Progenitor cell of endocrine pancreas (in vitro differentiated cells): Measurements from ENCODE around the gene FAM25A. TPM values are rescaled to one million over a fixed set of nuclear protein-coding genes. Genes with fewer than 3 reads are reported as not detected.
"Not testable (repeated sequence)": the region's sequence is repeated elsewhere in the genome, so short reads cannot be mapped to it uniquely, and the experiment has no call there.

ENCODE experiments used
- DNase-seq: peaks from one replicate; pipeline ENCODE4 v3.0.0; 2021; ENCODE audit warnings: low spot score; ENCODE audit not compliant: unreplicated experiment
- H3K27ac Mint-ChIP-seq: 2 replicates; pipeline ENCODE4 v1.8.0; 2021; ENCODE audit warnings: mild to moderate bottlenecking, moderate library complexity, mixed read lengths
- H3K27me3 Mint-ChIP-seq: 2 replicates; pipeline ENCODE4 v1.8.0; 2021; ENCODE audit warnings: mixed read lengths
- H3K36me3 Mint-ChIP-seq: 2 replicates; pipeline ENCODE4 v1.8.0; 2022; ENCODE audit warnings: mixed read lengths; ENCODE audit not compliant: insufficient read depth
- H3K4me1 Mint-ChIP-seq: 2 replicates; pipeline ENCODE4 v1.8.0; 2021; ENCODE audit warnings: low read depth, mixed read lengths
- H3K4me3 Mint-ChIP-seq: 2 replicates; pipeline ENCODE4 v1.8.0; 2021; ENCODE audit warnings: low read depth, mild to moderate bottlenecking, moderate library complexity, mixed read lengths
- H3K9me3 Mint-ChIP-seq: 2 replicates; pipeline ENCODE4 v1.8.0; 2021; ENCODE audit warnings: low read depth, mixed read lengths
- total RNA-seq: library from RNA; stranded (reverse); gene quantifications from 2 replicates; pipeline ENCODE4 v1.2.1, GENCODE V29; 2021
- TF ChIP-seq, protein P1 (sequence below): fragments of 200-600 bp; sonication (generic); IDR thresholded peaks from one replicate; pipeline ENCODE4 v1.5.0; 2021; ENCODE audit warnings: antibody characterized with exemption, mild to moderate bottlenecking; ENCODE audit not compliant: unreplicated experiment

The FAM25A gene
- total RNA-seq, 1 donor from 2014 or later, result not detected

DNA sequence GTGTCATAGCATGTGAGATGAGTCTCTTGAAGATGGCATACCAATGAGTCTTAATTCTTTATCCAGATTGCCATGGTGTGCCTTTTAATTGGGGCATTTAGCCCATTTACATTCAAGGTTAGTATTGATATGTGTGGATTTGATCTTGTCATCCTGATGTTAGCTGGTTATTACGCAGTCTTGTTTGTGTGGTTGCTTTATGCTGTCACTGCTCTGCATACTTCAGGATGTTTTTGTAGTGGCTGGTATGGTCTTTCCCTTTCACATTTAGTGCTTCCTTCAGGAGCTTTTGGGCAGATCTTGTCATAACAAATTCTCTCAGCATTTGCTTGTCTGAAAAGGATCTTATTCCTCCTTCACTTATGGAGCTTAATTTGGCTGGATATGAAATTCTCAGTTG, 16.5 kb downstream of the FAM25A start:
- H3K27ac Mint-ChIP-seq, result no peak overlapping the region
- H3K9me3 Mint-ChIP-seq, result peaks cover 3% of the 10 kb centered on the region
- no peaks in the 10 kb centered on the region for H3K36me3 Mint-ChIP-seq

DNA sequence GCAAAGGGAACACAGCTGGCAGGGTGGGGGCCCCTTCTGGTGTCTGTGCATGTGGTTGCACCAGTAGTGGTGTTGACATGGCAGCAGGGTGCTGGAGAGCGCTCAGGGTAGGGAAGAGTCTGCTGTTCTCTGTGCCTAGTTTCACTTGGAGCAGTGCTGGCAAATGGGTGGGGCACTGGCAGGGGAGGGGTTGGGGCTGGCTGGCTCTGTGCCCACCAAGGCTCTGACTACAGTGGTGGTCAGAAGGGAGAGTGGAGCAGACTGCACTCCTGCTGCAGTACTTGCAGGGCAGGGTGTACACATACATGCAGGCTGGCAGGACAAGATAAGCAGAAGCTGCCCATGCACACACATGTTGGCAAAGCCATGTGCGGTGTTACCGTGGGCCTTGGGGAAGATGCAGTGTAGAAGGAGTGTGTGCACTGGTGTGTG, 18.2 kb downstream of the FAM25A start:
- H3K9me3 Mint-ChIP-seq, result peaks cover 3% of the 10 kb centered on the region
- TF ChIP-seq, protein P1, sequence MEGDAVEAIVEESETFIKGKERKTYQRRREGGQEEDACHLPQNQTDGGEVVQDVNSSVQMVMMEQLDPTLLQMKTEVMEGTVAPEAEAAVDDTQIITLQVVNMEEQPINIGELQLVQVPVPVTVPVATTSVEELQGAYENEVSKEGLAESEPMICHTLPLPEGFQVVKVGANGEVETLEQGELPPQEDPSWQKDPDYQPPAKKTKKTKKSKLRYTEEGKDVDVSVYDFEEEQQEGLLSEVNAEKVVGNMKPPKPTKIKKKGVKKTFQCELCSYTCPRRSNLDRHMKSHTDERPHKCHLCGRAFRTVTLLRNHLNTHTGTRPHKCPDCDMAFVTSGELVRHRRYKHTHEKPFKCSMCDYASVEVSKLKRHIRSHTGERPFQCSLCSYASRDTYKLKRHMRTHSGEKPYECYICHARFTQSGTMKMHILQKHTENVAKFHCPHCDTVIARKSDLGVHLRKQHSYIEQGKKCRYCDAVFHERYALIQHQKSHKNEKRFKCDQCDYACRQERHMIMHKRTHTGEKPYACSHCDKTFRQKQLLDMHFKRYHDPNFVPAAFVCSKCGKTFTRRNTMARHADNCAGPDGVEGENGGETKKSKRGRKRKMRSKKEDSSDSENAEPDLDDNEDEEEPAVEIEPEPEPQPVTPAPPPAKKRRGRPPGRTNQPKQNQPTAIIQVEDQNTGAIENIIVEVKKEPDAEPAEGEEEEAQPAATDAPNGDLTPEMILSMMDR, result no peak
- H3K4me1 Mint-ChIP-seq, result peaks cover 3% of the 10 kb centered on the region
- DNase-seq, result no peak
- H3K27me3 Mint-ChIP-seq, result peaks cover 3% of the 10 kb centered on the region
- H3K27ac Mint-ChIP-seq, result no peak overlapping the region
- no peak overlapping the region for H3K4me3 Mint-ChIP-seq
- no peaks in the 10 kb centered on the region for H3K36me3 Mint-ChIP-seq

More for the DNA sequence above, 16.5 kb downstream of the FAM25A start:
- TF ChIP-seq, protein P1, result no peak
- Mint-ChIP-seq H3K4me3 (no peak overlapping the region), H3K4me1 (peaks cover 3% of the 10 kb centered on the region), H3K27me3 (peaks cover 3% of the 10 kb centered on the region)
- no peak for DNase-seq

DNA sequence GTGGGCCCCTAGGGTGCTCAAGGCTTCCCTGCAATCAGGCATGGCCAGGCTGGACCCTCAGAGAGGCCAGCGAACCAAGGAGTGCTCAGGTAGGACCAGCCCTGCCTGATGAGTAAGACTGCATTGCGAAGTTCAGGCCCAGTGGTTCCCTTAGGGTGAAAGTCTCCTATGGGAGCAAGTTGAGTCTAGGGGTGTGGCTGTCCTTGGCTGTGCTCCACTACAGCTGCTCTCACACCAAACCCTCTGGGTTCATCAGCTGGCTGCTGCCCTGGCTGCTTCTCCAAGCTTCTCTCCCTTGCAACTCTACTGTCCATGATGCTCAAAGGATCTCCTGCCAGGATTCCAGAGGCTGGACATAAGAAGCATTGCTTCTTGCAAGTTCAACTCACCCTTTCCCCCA, 18.7 kb downstream of the FAM25A start:
- TF ChIP-seq, protein P1, result no peak
- Mint-ChIP-seq H3K36me3 (no peaks in the 10 kb centered on the region), H3K4me3 (no peak overlapping the region), H3K9me3 (peaks cover 3% of the 10 kb centered on the region), H3K27me3 (peaks cover 3% of the 10 kb centered on the region), H3K4me1 (peaks cover 3% of the 10 kb centered on the region), H3K27ac (no peak overlapping the region)
- no peak for DNase-seq

DNA sequence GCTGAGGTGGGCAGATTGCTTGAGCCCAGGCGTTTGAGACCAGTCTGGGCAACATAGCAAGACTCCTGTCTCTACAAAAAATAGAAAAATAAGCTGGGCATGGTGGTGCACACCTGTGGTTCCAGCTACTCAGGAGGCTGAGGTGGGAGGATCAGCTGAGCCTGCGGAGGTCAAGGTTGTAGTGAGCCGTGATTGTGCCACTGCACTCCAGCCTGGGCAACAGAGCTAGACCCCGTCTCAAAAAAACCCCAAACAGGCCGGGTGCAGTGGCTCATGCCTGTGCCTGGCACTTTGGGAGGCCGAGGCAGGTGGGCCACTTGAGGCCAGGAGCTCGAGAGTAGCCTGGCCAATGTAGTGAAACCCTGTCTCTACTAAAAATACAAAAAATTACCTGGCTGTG, 23.5 kb downstream of the FAM25A start:
- H3K4me1 Mint-ChIP-seq, DNase-seq, H3K36me3 Mint-ChIP-seq, H3K27me3 Mint-ChIP-seq, H3K9me3 Mint-ChIP-seq, H3K27ac Mint-ChIP-seq, H3K4me3 Mint-ChIP-seq: not testable (repeated sequence)

DNA sequence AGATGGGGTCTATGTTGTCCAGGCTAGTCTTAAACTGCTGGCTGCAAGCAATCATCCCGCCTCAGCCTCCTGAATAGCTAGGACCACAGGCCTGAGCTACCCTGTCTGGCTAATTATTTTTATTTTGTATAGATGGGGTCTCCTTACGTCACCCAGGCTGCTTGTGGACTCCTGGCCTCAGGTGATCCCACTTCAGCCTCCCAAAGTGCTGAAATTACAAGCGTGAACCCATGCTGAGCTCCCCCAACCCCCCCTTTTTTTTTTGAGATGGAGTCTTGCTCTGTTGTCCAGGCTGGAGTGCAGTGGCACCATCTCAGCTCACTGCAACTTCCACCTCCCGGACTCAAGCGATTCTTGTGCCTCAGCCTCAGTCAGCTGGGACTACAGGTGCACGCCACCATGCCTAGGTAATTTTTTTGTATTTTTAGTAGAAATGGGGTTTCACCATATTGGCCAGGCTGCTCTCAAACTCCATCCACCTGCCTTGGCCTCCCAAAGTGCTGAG, 25.4 kb downstream of the FAM25A start:
- no peak overlapping the region for H3K4me3 Mint-ChIP-seq
- no peak overlapping the region for H3K27ac Mint-ChIP-seq
- H3K36me3 Mint-ChIP-seq, result peaks cover 9% of the 10 kb centered on the region
- no peaks in the 10 kb centered on the region for H3K27me3 Mint-ChIP-seq
- H3K9me3 Mint-ChIP-seq, result no peaks in the 10 kb centered on the region
- DNase-seq, result no peak
- H3K4me1 Mint-ChIP-seq, result no peaks in the 10 kb centered on the region
- TF ChIP-seq, protein P1, result no peak

DNA sequence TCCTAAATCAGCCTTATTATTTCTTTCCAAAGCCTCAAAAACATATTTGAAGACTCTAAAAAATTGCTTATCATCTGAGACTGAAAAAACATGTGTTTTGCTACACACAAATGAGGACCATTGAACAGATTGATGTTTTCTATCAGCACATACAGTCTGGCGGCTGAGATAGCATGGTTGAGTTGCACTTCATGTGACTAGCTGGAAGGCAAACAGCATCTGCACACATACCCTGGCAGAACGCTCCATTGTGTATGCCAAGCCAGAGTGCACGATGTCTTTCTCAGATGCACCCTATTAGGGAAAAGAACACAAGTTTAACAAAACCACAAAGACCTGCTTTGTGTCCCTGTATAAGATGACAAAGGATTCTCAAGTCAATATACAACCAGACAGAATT, 33.0 kb downstream of the FAM25A start:
- Mint-ChIP-seq H3K27me3 (no peaks in the 10 kb centered on the region), H3K36me3 (peaks cover 14% of the 10 kb centered on the region), H3K27ac (no peak overlapping the region), H3K9me3 (no peaks in the 10 kb centered on the region), H3K4me1 (no peaks in the 10 kb centered on the region), H3K4me3 (no peak overlapping the region)
- no peak for DNase-seq
- TF ChIP-seq, protein P1, result no peak
